ENCODE measurements around the gene SLC22A23. TPM values are rescaled to one million over a fixed set of nuclear protein-coding genes. Genes with fewer than 3 reads are reported as not detected.

The SLC22A23 gene
- total and polyA plus RNA-seq, 8 donors, result 4.9 to 27.9 (median 14.2) TPM

- TF ChIP-seq, protein P1, sequence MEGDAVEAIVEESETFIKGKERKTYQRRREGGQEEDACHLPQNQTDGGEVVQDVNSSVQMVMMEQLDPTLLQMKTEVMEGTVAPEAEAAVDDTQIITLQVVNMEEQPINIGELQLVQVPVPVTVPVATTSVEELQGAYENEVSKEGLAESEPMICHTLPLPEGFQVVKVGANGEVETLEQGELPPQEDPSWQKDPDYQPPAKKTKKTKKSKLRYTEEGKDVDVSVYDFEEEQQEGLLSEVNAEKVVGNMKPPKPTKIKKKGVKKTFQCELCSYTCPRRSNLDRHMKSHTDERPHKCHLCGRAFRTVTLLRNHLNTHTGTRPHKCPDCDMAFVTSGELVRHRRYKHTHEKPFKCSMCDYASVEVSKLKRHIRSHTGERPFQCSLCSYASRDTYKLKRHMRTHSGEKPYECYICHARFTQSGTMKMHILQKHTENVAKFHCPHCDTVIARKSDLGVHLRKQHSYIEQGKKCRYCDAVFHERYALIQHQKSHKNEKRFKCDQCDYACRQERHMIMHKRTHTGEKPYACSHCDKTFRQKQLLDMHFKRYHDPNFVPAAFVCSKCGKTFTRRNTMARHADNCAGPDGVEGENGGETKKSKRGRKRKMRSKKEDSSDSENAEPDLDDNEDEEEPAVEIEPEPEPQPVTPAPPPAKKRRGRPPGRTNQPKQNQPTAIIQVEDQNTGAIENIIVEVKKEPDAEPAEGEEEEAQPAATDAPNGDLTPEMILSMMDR (IDR thresholded peaks at IDR 0.05), result no peak
- no peaks in the 10 kb centered on the region for H3K36me3 ChIP-seq
- H3K27ac ChIP-seq, result no peak overlapping the region
- 70 to 72% methylated on average over 8 of the region's 8 CpGs for WGBS, 2 donors
- H3K9me3 ChIP-seq, result no peaks in the 10 kb centered on the region
- intact Hi-C loops (cut with DNase I), result no loop called here
- FAIRE-seq (no peak), DNase-seq (no peak), ATAC-seq (no peak)
- peaks cover 6 to 31% (median 20%) of the 10 kb centered on the region in 3 donors for H3K4me1 ChIP-seq
- no peak overlapping the region for H3K4me3 ChIP-seq
- H3K27me3 ChIP-seq, result no peaks in the 10 kb centered on the region
Measured at GRCh38 chr6:3376064-3376463, 80.8 kb downstream of the SLC22A23 start.

DNA sequence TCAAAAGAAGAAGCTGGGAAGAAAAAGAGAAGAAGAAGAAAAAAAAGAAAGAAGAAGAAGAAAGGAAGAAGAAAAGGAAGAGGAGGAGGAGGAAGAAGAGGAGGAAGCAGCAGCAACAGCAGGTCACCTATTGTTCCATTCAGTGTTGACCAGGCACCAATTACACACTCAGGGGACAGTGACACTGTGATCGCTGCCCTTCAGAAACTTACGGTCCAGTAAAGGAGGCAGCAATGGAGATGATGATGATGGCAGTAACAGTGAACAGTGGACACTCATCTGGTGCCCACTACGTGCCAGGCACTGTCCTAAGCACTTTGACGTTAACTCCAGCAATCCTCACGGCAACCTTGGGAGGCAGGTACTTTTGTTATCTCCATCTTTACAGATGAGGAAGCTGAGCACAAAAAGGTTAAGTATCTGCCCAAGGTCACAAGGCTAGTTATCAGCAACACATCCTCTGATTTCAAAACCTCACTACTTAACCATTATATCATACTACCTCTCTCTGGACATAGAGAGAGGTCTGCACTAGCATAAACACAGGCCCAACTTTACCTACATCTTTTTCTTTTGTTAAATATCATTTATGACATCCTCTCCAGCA lies 83.2 kb downstream of the SLC22A23 start:
- intact Hi-C loops (cut with DNase I), result no loop called here
- no peak overlapping the region for H3K27ac ChIP-seq
- whole genome bisulfite sequencing, 2 donors, result 85 to 86% methylated on average over 5 of the region's 5 CpGs

GRCh38 chr6:3372912-3373554 lies 83.8 kb downstream of the SLC22A23 start:
- ATAC-seq (peak in 2 of 4 donors; percentile 11 to 46), FAIRE-seq (no peak), DNase-seq (no peak)
- intact Hi-C loops (cut with DNase I), result no loop called here
- H3K9me3 ChIP-seq, result no peaks in the 10 kb centered on the region
- H3K4me1 ChIP-seq, result peaks cover 14 to 30% (median 18%) of the 10 kb centered on the region in 3 donors
- H3K27me3 ChIP-seq, result no peaks in the 10 kb centered on the region
- H3K4me3 ChIP-seq, result no peak overlapping the region
- 65 to 71% methylated on average over 6 of the region's 6 CpGs for WGBS, 2 donors
- H3K36me3 ChIP-seq, result no peaks in the 10 kb centered on the region
- peak overlapping the region in 1 of 4 donors; percentile 9 for H3K27ac ChIP-seq
- TF ChIP-seq, protein P1 (IDR thresholded peaks at IDR 0.05), result no peak

More for the DNA sequence above, 83.2 kb downstream of the SLC22A23 start:
- no peaks in the 10 kb centered on the region for H3K27me3 ChIP-seq
- H3K36me3 ChIP-seq, result no peaks in the 10 kb centered on the region
- no peaks in the 10 kb centered on the region for H3K9me3 ChIP-seq
- no peak overlapping the region for H3K4me3 ChIP-seq
- FAIRE-seq, result no peak
- DNase-seq, result no peak
- H3K4me1 ChIP-seq, result peaks cover 14 to 30% (median 18%) of the 10 kb centered on the region in 3 donors
- no peak for ATAC-seq
- TF ChIP-seq, protein P1 (IDR thresholded peaks at IDR 0.05), result no peak

DNA sequence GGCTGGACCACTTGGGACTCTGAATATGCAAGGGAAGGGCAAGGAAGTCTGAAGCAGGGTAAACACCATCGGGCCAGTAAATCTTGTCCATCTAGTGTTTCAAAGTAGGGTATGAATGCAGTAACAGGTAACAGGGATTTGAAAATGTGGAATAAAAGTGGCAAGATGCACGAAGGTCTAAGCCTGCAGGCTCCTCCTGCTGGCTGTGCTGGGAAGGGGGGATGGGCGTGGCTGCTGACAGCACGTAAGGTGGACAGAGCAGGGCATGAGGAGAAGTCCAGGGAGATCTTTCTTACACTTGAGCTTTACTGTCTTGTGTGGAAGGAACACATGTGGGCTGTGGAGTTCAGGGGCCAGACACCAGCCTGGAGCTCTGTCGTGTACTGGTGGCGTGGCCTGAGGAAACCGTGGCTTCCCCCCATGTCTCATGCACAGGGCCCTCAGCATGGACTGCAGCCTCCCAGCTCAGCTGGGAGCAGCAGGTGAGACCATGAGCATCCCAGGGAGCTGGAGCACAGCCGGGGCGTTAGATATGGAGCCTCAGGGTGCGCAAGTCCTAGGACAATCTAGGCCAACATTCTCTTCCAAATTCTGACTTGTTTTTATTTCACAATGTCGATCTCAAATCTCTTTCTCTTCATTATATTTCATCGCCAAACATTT lies 84.5 kb downstream of the SLC22A23 start:
- Histone ChIP-seq H3K4me1 (peaks cover 14 to 30% (median 18%) of the 10 kb centered on the region in 3 donors), H3K9me3 (no peaks in the 10 kb centered on the region), H3K36me3 (no peaks in the 10 kb centered on the region), H3K4me3 (no peak overlapping the region), H3K27ac (no peak overlapping the region), H3K27me3 (no peaks in the 10 kb centered on the region)
- WGBS, 2 donors, result 87% methylated on average over 12 of the region's 12 CpGs
- FAIRE-seq (no peak), ATAC-seq (no peak), DNase-seq (no peak)
- intact Hi-C loops (cut with DNase I), result no loop called here
- TF ChIP-seq, protein P1 (IDR thresholded peaks at IDR 0.05), result no peak
